ENCODE data around the gene BPIFA1.

The BPIFA1 gene

DNA sequence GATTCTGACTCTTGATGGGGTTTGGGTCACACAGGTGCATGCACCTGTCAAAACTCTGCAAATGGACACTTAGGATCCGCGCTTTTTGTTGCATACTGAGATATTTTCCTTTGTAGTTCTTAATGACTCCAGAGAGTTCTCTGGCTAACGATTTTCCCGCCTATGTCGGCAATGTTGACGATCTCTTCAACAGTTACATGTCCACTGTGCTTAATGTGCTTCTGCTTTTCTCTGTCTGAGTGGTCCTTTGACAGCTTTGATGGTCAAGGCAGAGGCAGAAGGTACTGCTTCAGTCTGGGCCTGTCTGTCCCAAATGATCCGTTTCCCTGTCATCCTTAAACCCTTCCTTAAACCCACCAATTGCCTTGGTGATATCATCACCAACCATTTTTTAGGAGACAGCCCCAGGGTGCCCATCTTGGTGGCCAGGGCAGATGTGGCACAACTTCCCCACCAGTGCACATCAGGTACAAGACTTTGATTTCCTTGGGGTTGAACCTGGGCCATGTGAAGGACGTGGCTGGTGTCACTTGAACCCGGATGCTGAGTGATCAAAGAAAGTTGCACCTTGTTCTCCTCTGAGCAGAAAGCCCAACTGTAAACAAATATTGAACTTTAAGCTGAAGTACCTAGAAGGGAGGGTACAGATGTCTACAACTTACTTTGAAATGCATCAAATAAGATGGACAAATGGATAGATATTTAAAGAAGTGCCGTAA lies 36.5 kb downstream of the BPIFA1 start:
- Histone ChIP-seq H3K9me2 (replicated peaks; ENCODE audit: insufficient read depth, low read length) (no peaks in the 10 kb centered on the region), H3K36me3 (ENCODE audit: low read length) (no peaks in the 10 kb centered on the region), H3K9me3 (ENCODE audit: insufficient read depth, low read length) (no peaks in the 10 kb centered on the region), H2AFZ (ENCODE audit: low read depth, low read length, severe bottlenecking) (no peak overlapping the region), H3K27me3 (ENCODE audit: low read length) (no peaks in the 10 kb centered on the region), H3K4me2 (ENCODE audit: low read depth, low read length, poor library complexity, severe bottlenecking) (no peak overlapping the region), H3K79me2 (ENCODE audit: insufficient read depth, low read length) (no peaks in the 10 kb centered on the region), H3K9ac (ENCODE audit: low read length) (no peak overlapping the region), H4K20me1 (ENCODE audit: low read depth, low read length) (no peaks in the 10 kb centered on the region), H3F3A (ENCODE audit: insufficient read depth) (no peaks in the 10 kb centered on the region), H3K27ac (ENCODE audit: low read depth, low read length) (no peak overlapping the region), H3K4me3 (ENCODE audit: insufficient read depth, low read length, poor library complexity, severe bottlenecking) (no peak overlapping the region)
- TF ChIP-seq EZH2phosphoT487 (conservative IDR thresholded peaks at IDR 0.05; ENCODE audit: low read length), result no peak
- TF ChIP-seq, protein P1, sequence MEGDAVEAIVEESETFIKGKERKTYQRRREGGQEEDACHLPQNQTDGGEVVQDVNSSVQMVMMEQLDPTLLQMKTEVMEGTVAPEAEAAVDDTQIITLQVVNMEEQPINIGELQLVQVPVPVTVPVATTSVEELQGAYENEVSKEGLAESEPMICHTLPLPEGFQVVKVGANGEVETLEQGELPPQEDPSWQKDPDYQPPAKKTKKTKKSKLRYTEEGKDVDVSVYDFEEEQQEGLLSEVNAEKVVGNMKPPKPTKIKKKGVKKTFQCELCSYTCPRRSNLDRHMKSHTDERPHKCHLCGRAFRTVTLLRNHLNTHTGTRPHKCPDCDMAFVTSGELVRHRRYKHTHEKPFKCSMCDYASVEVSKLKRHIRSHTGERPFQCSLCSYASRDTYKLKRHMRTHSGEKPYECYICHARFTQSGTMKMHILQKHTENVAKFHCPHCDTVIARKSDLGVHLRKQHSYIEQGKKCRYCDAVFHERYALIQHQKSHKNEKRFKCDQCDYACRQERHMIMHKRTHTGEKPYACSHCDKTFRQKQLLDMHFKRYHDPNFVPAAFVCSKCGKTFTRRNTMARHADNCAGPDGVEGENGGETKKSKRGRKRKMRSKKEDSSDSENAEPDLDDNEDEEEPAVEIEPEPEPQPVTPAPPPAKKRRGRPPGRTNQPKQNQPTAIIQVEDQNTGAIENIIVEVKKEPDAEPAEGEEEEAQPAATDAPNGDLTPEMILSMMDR (IDR thresholded peaks at IDR 0.05; ENCODE audit: insufficient read depth, low read length, poor library complexity, severe bottlenecking), result no peak

DNA sequence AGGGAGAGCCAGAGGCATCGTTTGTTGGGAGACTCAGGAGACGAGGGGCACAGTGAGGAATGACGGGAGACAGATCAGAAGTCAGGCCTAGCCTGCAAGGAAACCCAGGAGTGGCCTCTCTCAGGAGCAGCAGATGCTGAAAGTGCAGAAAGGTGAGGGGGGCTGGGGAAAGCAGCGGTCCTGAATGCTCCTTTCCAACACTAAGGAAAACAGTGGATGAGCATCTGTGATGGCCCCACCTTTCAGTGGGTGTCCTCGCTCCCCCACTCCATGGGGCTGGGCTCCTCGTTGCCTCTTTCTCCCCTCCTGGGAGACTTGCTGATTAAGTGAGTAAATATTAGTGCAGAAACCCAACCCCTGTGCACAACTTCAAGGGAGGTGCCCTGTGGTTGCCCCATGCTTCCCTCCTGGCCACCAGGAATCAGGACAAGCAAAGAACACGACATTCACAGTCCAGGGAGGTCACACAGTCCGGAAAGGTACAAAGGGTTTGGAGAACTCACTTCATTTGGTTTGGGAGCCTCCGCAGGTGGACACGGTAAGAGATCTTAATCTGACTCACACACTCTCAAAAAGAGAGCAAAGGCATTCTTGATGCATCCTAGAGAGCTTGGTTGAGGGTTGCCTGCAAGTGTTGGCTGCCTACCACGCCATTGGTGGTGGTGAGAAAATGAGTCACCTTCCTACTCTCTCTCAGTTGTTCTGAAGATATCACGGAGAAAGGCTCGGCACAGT lies 37.5 kb downstream of the BPIFA1 start:
- Histone ChIP-seq H2AFZ (ENCODE audit: low read depth, low read length, severe bottlenecking) (no peak overlapping the region), H3K27ac (ENCODE audit: low read depth, low read length) (no peak overlapping the region), H3K27me3 (ENCODE audit: low read length) (no peaks in the 10 kb centered on the region), H3K79me2 (ENCODE audit: insufficient read depth, low read length) (no peaks in the 10 kb centered on the region), H3K9ac (ENCODE audit: low read length) (no peak overlapping the region), H4K20me1 (ENCODE audit: low read depth, low read length) (no peaks in the 10 kb centered on the region), H3F3A (ENCODE audit: insufficient read depth) (no peaks in the 10 kb centered on the region), H3K4me3 (ENCODE audit: insufficient read depth, low read length, poor library complexity, severe bottlenecking) (no peak overlapping the region), H3K9me3 (ENCODE audit: insufficient read depth, low read length) (no peaks in the 10 kb centered on the region), H3K36me3 (ENCODE audit: low read length) (no peaks in the 10 kb centered on the region), H3K9me2 (replicated peaks; ENCODE audit: insufficient read depth, low read length) (no peaks in the 10 kb centered on the region), H3K4me2 (ENCODE audit: low read depth, low read length, poor library complexity, severe bottlenecking) (no peak overlapping the region)
- TF ChIP-seq, protein P1 (IDR thresholded peaks at IDR 0.05; ENCODE audit: insufficient read depth, low read length, poor library complexity, severe bottlenecking), result no peak
- TF ChIP-seq EZH2phosphoT487 (conservative IDR thresholded peaks at IDR 0.05; ENCODE audit: low read length), result no peak

DNA sequence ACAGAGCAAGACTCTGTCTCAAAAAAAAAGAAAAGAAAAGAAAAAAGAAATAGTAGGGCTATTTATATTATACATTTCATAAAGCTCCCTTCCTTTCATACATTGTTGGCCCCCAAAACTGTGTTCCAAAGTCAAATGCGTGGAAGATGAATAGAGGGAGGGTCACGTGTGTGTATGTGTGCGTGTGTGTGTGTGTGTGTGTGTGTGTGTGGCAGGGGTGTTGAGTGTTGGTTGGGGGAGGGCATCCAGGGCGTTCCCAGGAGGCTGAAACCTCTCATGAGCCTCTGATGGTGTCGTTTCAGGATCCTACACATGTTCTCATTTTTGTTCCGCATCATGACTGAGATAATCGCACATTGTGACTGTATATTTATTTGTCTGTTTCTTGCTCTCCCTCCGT lies 39.4 kb downstream of the BPIFA1 start:
- Histone ChIP-seq H3K9me3 (ENCODE audit: insufficient read depth, low read length) (no peaks in the 10 kb centered on the region), H3K27ac (ENCODE audit: low read depth, low read length) (no peak overlapping the region), H3K9me2 (replicated peaks; ENCODE audit: insufficient read depth, low read length) (no peaks in the 10 kb centered on the region), H3F3A (ENCODE audit: insufficient read depth) (no peaks in the 10 kb centered on the region), H3K36me3 (ENCODE audit: low read length) (no peaks in the 10 kb centered on the region), H3K4me3 (ENCODE audit: insufficient read depth, low read length, poor library complexity, severe bottlenecking) (no peak overlapping the region), H3K27me3 (ENCODE audit: low read length) (no peaks in the 10 kb centered on the region), H4K20me1 (ENCODE audit: low read depth, low read length) (no peaks in the 10 kb centered on the region), H2AFZ (ENCODE audit: low read depth, low read length, severe bottlenecking) (no peak overlapping the region), H3K4me2 (ENCODE audit: low read depth, low read length, poor library complexity, severe bottlenecking) (no peak overlapping the region), H3K79me2 (ENCODE audit: insufficient read depth, low read length) (no peaks in the 10 kb centered on the region), H3K9ac (ENCODE audit: low read length) (no peak overlapping the region)
- TF ChIP-seq, protein P1 (IDR thresholded peaks at IDR 0.05; ENCODE audit: insufficient read depth, low read length, poor library complexity, severe bottlenecking), result no peak
- TF ChIP-seq EZH2phosphoT487 (conservative IDR thresholded peaks at IDR 0.05; ENCODE audit: low read length), result no peak

Data from SU-DHL-6 (cell line).